Measurements from ENCODE around the gene ADGRA3.

DNA sequence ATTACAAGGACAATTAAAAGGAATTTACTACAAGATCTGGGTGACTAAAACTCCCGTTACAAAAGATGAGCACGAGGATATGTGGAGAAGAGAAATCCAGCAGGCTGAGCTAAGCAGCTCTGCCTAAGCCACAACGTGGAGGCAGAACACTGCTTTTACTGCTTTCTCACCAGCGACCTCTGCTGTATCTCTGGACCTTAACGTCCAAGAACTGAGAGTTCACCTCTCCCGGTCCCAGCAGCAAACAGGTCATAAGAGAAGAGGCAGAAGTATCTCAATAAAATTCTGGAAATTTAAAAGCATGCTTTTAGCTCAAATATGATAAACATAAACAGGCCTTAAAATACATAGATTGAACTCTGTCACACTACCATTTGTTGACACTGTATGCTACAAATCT, 81.0 kb downstream of the ADGRA3 start:
- TF ChIP-seq, protein P1, sequence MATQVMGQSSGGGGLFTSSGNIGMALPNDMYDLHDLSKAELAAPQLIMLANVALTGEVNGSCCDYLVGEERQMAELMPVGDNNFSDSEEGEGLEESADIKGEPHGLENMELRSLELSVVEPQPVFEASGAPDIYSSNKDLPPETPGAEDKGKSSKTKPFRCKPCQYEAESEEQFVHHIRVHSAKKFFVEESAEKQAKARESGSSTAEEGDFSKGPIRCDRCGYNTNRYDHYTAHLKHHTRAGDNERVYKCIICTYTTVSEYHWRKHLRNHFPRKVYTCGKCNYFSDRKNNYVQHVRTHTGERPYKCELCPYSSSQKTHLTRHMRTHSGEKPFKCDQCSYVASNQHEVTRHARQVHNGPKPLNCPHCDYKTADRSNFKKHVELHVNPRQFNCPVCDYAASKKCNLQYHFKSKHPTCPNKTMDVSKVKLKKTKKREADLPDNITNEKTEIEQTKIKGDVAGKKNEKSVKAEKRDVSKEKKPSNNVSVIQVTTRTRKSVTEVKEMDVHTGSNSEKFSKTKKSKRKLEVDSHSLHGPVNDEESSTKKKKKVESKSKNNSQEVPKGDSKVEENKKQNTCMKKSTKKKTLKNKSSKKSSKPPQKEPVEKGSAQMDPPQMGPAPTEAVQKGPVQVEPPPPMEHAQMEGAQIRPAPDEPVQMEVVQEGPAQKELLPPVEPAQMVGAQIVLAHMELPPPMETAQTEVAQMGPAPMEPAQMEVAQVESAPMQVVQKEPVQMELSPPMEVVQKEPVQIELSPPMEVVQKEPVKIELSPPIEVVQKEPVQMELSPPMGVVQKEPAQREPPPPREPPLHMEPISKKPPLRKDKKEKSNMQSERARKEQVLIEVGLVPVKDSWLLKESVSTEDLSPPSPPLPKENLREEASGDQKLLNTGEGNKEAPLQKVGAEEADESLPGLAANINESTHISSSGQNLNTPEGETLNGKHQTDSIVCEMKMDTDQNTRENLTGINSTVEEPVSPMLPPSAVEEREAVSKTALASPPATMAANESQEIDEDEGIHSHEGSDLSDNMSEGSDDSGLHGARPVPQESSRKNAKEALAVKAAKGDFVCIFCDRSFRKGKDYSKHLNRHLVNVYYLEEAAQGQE (IDR thresholded peaks at IDR 0.05; ENCODE audit: insufficient read depth in 1 of 2, low read depth in 2 of 2, low read length in 2 of 2), result no peak
- TF ChIP-seq FOXP2 (optimal IDR thresholded peaks at IDR 0.05; ENCODE audit: borderline replicate concordance, extremely low read depth, extremely low read length, insufficient read depth) (no peak), POLR2AphosphoS5 (IDR thresholded peaks at IDR 0.05; ENCODE audit: low read depth, low read length) (no peak)
